OCI-LY7 (cell line): Measurements from ENCODE around the gene SPRYD3. TPM values are rescaled to one million over a fixed set of nuclear protein-coding genes. Genes with fewer than 3 reads are reported as not detected.

Experiments
- BruUV-seq: library from RNA; stranded (reverse); fragments of 400-500 nt; replicated peaks from 2 replicates; lab custom pipeline; 2021; lab: Mats Ljungman, UMichigan
- CTCF ChIA-PET: fragments of 300-600 bp; sonication (Branson Sonifier 250); formaldehyde crosslinking; loops from one replicate; lab custom pipeline; 2022; ENCODE audit warnings: antibody characterized with exemption; ENCODE audit not compliant: unreplicated experiment; lab: Charles Lee
- POLR2A ChIA-PET: fragments of 300-600 bp; sonication (Branson Sonifier 250); formaldehyde crosslinking; loops from one replicate; lab custom pipeline; 2022; ENCODE audit warnings: antibody characterized with exemption; lab: Charles Lee
- DNase-seq: peaks from one replicate; pipeline ENCODE4 v3.0.0-alpha.2; 2015; ENCODE audit warnings: low spot score
- H2AFZ ChIP-seq: fragments of 200-600 bp; sonication (generic), shearing (Covaris generic); 2 replicates; pipeline ENCODE4 v1.6.1; 2014; ENCODE audit warnings: mild to moderate bottlenecking, antibody characterized with exemption, low read length, moderate library complexity
- H3K27ac ChIP-seq: fragments of 200-600 bp; sonication (generic); 2 replicates; pipeline ENCODE4 v1.5.1; 2014; ENCODE audit warnings: mixed run types, low read depth, mild to moderate bottlenecking, moderate library complexity, low read length, inconsistent platforms; ENCODE audit not compliant: poor library complexity, severe bottlenecking
- H3K36me3 ChIP-seq: fragments of 200-600 bp; sonication (generic); 2 replicates; pipeline ENCODE4 v1.6.1; 2014; ENCODE audit warnings: mild to moderate bottlenecking, antibody characterized with exemption, low read length, moderate library complexity, mixed read lengths; ENCODE audit not compliant: insufficient read depth
- H3K4me1 ChIP-seq: fragments of 200-600 bp; sonication (generic); 2 replicates; pipeline ENCODE4 v1.5.1; 2014; ENCODE audit warnings: mild to moderate bottlenecking, low read length; ENCODE audit not compliant: insufficient read depth, poor library complexity, severe bottlenecking
- H3K4me2 ChIP-seq: fragments of 200-600 bp; sonication (generic); 2 replicates; pipeline ENCODE4 v1.6.1; 2014; ENCODE audit warnings: mild to moderate bottlenecking, low read length
- H3K4me3 ChIP-seq: fragments of 200-600 bp; sonication (generic); 2 replicates; pipeline ENCODE4 v1.5.1; 2014; ENCODE audit warnings: mild to moderate bottlenecking, low read depth, low read length; ENCODE audit not compliant: poor library complexity, severe bottlenecking
- H3K79me2 ChIP-seq: fragments of 200-600 bp; sonication (generic); 2 replicates; pipeline ENCODE4 v1.6.1; 2016; ENCODE audit warnings: low read depth, mild to moderate bottlenecking, low read length, moderate library complexity, mixed read lengths; ENCODE audit not compliant: insufficient read depth
- H3K9me2 ChIP-seq: fragments of 200-600 bp; sonication (generic); 2 replicates; pipeline ENCODE4 v1.6.1; 2016; ENCODE audit warnings: mild to moderate bottlenecking, low read length, mixed read lengths; ENCODE audit not compliant: insufficient read depth
- H3K9me3 ChIP-seq: fragments of 200-600 bp; sonication (generic); 2 replicates; pipeline ENCODE4 v1.6.1; 2014; ENCODE audit warnings: mild to moderate bottlenecking, mixed run types, low read length, mixed read lengths
- H4K20me1 ChIP-seq: fragments of 200-600 bp; sonication (generic); 2 replicates; pipeline ENCODE4 v1.6.1; 2014; ENCODE audit warnings: mild to moderate bottlenecking, antibody characterized with exemption, low read length, moderate library complexity, mixed read lengths; ENCODE audit not compliant: insufficient read depth
- CTCF ChIP-seq: fragments of 200-600 bp; sonication (generic); conservative IDR thresholded peaks from 2 replicates; pipeline ENCODE4 v1.5.1; 2014; ENCODE audit warnings: mild to moderate bottlenecking, antibody characterized with exemption, low read length, moderate library complexity, mixed read lengths
- EZH2phosphoT487 ChIP-seq: fragments of 200-600 bp; sonication (generic); IDR thresholded peaks from 2 replicates; pipeline ENCODE4 v1.6.1; 2018; ENCODE audit warnings: low read depth, borderline replicate concordance, mild to moderate bottlenecking, mixed run types, antibody characterized with exemption, low read length, moderate library complexity, mixed read lengths
- intact Hi-C: fragments of 100-400 bp; cut with micrococcal nuclease; formaldehyde crosslinking; loops from one replicate; pipeline ENCODE4 v1.10.0; 2022; ENCODE audit not compliant: unreplicated experiment
- total RNA-seq, 2 experiments: library from RNA; depleted of rRNA in 1 of 2; stranded (reverse); fragments of >200 nt in 1 of 2; shearing (Covaris generic) in 1 of 2; gene quantifications; 2 replicates each; pipeline ENCODE4 v1.2.3, GENCODE V29; 2014 to 2022

SPRYD3 gene
- total RNA-seq, 2 experiments from 2014 or later, result 7.3 to 20.5 TPM

DNA sequence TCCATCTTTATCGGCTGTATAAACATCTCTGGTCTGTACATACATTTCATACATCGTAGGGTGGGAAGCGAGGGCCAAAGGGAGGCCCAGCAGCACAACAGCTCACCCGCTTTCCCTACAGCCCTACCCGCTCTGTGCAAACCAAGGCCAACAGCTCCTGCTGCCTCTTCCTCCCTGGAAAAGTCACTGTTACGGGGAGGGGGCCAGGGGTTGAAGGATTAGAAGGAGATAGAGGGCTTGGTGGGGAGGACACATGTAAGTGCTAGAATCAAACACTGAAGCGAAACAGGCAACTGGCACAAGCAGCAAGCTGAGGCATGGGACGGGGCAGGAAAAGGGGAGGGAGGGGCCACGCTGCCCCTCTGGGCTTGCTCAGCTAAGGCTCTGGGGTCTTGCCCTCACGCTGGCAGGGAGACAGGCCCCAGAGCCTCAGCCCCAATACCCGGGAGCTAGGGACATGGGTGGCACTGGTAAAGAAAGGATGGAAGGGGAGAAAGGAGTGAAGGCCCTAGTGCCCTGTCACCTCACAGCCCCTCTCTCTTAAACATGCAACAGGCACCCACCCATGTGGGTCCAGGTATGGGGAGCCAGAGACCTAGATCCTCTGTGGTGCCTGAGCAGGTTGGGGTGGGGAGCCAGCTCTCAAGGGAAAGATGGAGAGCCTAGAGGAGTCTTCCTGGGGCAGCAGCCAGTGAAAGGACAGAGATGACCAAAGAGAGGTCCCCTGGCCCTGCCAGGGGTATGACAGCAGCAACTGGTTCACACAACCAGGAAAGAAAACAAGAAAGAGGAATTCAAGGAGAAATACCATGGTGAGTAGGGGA, 14.4 kb downstream of the SPRYD3 start:
- no peak overlapping the region for H2AFZ ChIP-seq
- DNase-seq, result no peak
- intact Hi-C loops, result no loop called here
- no peaks in the 10 kb centered on the region for H3K9me2 ChIP-seq
- no peak overlapping the region for H3K27ac ChIP-seq
- no TSS peak for BruUV-seq
- no peak for TF ChIP-seq CTCF
- no peak for TF ChIP-seq EZH2phosphoT487
- H4K20me1 ChIP-seq, result no peaks in the 10 kb centered on the region
- H3K4me1 ChIP-seq, result no peaks in the 10 kb centered on the region
- H3K4me3 ChIP-seq, result no peak overlapping the region
- POLR2A ChIA-PET, result interaction anchor here (1.4 to 2.9 kb wide), 2 partner anchors 15 to 38 kb away, joined by 9 to 12 read pairs; partner anchors contain the start of genes SOAT2 and SPRYD3
- no peaks in the 10 kb centered on the region for H3K9me3 ChIP-seq
- H3K4me2 ChIP-seq, result no peak overlapping the region
- H3K36me3 ChIP-seq, result peaks cover 17% of the 10 kb centered on the region; the same call in 1 of the 2 replicates
- no peaks in the 10 kb centered on the region for H3K79me2 ChIP-seq
- CTCF ChIA-PET, result interaction anchor here (0.6 to 2.1 kb wide), 5 partner anchors 8 to 129 kb away, joined by 3 to 13 read pairs (median 7); partner anchors contain the start of gene SPRYD3

DNA sequence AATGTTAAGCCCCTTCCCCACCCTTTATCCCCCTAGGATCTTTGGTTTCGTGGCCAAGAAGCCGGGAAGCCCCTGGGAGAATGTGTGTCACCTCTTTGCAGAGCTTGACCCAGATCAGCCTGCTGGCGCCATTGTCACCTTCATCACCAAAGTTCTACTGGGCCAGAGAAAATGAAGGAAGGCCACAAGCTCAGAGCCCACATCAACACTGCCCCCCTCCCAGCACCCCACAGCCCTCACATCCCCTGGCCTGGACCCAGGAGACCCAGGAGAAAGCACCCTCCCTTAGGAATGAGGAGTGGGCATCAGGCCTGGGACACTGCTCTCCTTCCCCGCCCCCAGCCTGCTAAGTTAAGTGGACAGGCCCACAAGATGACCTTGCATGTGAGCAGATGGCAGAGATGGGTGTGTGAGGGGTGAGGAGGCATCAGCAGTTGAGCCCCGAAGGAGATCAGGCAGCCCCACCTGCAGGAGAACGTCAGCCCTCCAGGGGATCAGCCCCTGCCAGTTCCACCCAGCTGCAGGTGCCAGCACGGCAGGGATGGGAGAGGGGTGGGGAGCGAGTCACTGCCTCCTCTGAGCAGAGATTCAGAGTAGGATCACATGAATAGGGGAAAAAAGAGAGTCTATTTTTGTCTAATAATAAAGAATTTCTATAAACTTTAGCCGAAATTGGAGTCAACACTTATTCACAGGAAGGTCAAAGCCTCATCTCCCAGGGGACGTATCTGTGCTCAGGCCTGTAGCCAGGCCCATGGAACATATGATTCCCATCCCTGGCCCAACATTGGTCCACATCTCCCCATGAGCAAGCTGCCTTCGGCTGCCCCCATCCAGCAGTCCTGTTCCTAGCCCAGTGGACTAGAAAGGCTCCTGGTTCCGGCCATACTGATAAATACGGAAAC, 15.2 kb downstream of the SPRYD3 start:
- Histone ChIP-seq H3K27ac (no peak overlapping the region), H3K36me3 (peaks cover 17% of the 10 kb centered on the region; the same call in 1 of the 2 replicates), H4K20me1 (no peaks in the 10 kb centered on the region), H3K4me3 (no peak overlapping the region), H2AFZ (no peak overlapping the region), H3K4me2 (no peak overlapping the region), H3K79me2 (no peaks in the 10 kb centered on the region), H3K4me1 (no peaks in the 10 kb centered on the region), H3K9me2 (no peaks in the 10 kb centered on the region), H3K9me3 (no peaks in the 10 kb centered on the region)
- TF ChIP-seq EZH2phosphoT487, result no peak
- no peak for TF ChIP-seq CTCF
- intact Hi-C loops, result no loop called here
- ChIA-PET CTCF (interaction anchor here (0.6 kb wide), 2 partner anchors 19 to 130 kb away, joined by 3 to 4 read pairs; no protein-coding TSS in a partner anchor), POLR2A (interaction anchor here (0.6 to 2.9 kb wide), 3 partner anchors 16 to 127 kb away, joined by 3 to 12 read pairs (median 3); partner anchors contain the start of gene SPRYD3)
- no TSS peak for BruUV-seq
- DNase-seq, result no peak
